Cardiac fibroblast (primary cell): ENCODE data around the gene PDGFA.

Experiments
- DNase-seq, 2 donors: peaks; one replicate each; pipeline versions ENCODE4 v3.0.0 to v3.0.0-alpha.2; 2010; ENCODE audit warnings: low read depth in 2 of 2
- H3K4me3 ChIP-seq, 2 donors: replicated peaks in 1 of 2; 1 replicate in 1 of 2; 2 replicates in 1 of 2; pipeline ENCODE4 v1.5.1; 2011; ENCODE audit warnings: low read depth in 2 of 2, low read length in 2 of 2, mild to moderate bottlenecking in 2 of 2, moderate library complexity in 1 of 2
- TF ChIP-seq, protein P1 (sequence below): IDR thresholded peaks from one replicate; pipeline ENCODE4 v1.5.1; 2011; ENCODE audit warnings: low read depth, mild to moderate bottlenecking, low read length, inconsistent platforms

The PDGFA gene

DNA sequence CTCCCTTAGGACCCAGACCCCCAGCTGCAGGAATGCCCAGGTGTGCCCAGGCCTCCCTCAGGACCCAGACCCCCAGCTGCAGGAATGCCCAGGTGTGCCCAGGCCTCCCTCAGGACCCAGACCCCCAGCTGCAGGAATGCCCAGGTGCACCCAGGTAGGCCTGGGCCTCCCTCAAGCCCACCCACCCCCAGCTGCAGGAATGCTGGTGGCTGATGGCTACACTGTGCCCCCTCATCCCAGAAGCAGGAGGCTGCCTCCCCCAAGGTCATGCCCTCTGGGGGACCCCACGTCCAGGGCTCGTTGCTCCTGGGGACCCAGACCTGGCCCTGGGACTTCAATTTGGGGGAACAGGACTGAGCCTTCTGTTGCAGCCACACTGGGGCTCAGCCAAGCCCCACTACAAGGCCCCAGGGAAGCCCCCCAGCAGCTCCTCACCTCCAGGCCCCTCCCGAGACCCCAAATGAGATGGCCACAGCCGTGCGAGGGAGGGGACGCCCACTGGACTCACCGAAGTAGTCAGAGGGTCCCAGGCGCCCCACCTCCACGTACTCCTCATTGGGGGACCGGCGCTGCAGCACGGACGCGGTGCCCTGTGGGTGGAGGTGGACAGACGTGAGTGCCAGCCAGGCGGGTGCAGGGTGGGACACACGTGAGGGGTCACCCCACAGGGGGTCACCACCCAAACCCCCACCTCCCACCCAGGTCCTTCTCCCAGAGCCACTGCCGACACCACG is 31.4 kb upstream of the PDGFA start:
- DNase-seq, result no peak
- TF ChIP-seq, protein P1, sequence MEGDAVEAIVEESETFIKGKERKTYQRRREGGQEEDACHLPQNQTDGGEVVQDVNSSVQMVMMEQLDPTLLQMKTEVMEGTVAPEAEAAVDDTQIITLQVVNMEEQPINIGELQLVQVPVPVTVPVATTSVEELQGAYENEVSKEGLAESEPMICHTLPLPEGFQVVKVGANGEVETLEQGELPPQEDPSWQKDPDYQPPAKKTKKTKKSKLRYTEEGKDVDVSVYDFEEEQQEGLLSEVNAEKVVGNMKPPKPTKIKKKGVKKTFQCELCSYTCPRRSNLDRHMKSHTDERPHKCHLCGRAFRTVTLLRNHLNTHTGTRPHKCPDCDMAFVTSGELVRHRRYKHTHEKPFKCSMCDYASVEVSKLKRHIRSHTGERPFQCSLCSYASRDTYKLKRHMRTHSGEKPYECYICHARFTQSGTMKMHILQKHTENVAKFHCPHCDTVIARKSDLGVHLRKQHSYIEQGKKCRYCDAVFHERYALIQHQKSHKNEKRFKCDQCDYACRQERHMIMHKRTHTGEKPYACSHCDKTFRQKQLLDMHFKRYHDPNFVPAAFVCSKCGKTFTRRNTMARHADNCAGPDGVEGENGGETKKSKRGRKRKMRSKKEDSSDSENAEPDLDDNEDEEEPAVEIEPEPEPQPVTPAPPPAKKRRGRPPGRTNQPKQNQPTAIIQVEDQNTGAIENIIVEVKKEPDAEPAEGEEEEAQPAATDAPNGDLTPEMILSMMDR, result no peak
- no peak overlapping the region for H3K4me3 ChIP-seq

DNA sequence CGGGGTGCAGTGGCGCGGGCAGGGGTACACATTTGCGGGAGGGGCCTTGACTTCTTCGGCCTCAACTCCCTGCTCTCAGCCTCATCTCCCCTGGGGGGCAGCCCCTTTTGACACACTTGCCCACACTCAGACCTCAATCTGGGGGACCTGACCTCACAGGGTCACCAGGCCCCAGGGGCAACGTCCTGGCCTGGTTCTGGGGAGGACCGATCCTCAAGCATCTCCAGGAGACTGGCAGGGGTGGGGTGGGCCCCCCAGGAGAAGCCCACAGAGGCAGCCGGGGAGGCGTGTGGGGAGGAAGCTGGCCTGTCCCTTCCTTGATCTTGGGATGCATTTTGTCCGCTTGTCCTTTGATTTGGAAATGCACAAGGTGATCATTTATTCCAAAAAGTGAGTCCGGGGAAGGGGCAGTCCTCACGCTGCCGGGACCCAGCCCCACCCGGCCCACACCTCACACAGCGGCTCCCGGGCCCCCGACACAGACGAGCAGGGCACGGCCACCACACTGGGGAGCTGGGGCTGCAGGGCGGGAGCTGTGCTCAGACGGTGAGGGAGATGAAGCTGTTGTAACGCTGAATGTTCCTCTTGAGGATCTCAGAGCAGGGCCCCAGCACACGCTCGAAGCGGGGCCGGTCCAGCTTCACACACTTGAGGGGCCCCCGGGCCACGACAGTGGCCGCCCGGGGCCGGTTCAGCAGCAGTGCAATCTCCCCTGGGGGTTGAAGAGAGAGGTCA is 30.4 kb upstream of the PDGFA start:
- TF ChIP-seq, protein P1, result no peak
- no peak for DNase-seq
- no peak overlapping the region for H3K4me3 ChIP-seq

DNA sequence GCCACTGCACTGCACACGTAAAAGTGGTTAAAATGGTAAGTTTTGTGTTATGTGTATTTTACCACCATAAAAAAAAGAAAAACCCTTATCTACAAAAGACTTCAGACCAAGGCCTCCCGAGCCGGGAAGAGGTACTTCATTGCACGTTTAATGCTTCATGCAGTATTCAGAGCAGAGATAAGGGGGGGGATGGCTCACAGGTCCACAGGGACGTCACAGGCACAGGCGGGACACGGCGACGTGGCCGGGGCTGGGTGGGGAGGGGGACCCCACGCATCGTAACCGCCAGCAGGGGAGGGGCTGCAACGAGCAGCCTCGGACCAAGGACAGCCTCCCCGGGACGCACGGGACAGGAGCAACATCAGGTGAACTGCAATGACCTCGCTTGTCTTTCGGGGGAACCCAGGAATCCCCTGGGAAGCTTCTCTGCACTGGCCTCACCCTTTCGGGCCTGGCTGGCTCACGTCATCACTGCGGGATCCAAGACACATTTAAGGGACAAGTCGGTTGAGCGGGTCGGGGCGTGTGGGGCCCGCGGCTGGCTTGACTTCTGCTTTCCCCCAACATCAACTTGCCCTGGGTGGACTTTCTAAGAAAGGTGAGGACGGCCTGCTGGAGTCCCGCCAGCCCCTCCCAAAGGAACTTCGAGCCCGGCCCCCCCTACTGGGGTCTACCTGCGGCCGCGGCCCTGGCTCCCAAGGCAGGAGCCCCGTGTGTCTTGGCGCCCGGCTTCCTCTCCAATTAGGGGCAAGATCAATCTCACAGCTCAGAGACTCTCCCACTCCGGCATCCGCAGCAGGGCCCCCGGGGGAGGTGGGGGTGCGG is 29.6 kb upstream of the PDGFA start:
- no peak overlapping the region for H3K4me3 ChIP-seq
- TF ChIP-seq, protein P1, result no peak
- DNase-seq, result no peak

DNA sequence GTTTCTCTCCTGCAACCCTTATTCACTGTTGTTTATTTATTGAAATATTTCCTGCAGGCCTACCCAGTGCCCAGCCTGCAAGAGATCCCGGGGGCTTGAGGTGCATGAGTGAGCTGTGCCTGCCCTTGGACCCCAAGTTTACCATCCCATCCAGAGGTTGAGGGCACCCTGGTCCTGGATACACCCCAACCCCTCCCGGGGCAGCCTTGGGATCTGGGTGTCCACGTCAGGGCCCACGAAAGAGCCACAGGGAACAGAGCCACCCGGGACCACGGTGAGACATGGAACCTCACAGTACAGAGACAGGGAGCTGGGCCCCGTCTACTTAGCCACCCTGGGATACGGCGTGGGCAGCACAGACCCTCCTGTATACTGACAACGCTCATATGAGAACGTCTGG is 28.8 kb upstream of the PDGFA start:
- no peak for DNase-seq
- no peak overlapping the region for H3K4me3 ChIP-seq
- TF ChIP-seq, protein P1, result no peak

DNA sequence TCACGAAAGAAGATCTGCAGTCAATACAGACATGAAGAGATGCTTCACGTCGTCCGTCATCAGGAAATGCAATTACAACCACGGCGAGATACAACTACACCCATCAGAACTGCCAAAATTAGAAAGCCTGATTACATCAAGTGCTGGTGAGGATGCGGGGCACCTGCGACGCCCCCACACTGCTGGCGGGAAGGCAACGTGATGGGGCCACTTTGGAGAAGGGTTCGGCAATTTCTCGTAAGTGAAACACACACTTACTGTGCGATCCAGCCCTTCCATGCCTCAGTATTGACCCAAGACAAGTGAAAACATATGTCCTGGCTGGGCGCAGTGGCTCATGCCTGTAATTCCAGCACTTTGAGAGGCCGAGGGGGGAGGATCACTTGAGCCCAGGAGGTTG is 25.8 kb upstream of the PDGFA start:
- TF ChIP-seq, protein P1, result no peak
- DNase-seq, result no peak
- no peak overlapping the region for H3K4me3 ChIP-seq

DNA sequence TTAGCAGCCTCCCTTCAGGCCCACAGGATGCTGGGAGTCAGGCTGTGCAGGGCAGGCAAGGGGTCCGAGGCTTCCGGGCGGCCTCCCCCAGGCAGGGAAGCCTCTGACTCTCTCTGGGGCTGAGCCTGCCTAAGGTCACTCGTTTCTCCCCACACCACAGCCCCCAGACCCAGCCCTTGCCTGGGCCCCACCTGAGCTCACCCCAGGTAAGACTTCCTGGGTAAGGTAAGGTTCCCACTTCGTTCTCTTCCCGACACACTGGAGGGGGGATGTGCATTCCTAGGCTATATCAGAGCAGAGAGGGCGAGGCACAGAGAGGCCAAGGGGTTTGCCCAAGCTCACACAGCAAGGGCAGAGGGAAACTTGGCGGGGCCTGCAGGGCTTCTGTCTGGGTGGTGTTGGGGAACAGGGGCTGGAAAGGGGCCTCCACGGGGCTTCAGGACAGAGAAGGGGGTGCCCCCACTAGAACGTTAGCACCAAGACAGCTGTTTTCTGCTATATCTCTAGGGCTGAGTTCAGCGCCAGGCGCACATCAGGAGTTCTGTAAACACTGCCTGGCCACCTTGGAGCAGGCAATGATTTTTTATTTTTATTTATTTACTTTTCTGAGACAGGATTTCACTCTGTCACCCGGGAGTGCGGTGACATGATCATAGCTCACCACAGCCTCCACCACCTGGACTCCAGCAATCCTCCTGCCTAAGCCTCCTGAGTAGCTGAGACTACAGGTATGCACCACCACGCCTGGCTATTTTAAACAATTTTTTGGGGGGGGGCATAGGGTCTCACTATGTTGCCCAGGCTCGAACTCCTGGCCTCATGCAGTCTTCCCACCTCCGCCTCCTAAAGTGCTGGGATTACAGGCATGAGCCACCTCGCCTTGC is 24.9 kb upstream of the PDGFA start:
- TF ChIP-seq, protein P1, result no peak
- H3K4me3 ChIP-seq, result no peak overlapping the region
- no peak for DNase-seq
